BJ (cell line): ENCODE results near the gene KISS1. TPM values are rescaled to one million over a fixed set of nuclear protein-coding genes. Genes with fewer than 3 reads are reported as not detected.

Experiments used
- CTCF ChIA-PET: fragments of 350-600 bp; formaldehyde crosslinking; extraction: SDS; loops from one replicate; lab custom pipeline; 2021; ENCODE audit warnings: antibody characterized with exemption, inconsistent platforms; lab: Yijun Ruan, JAX
- POLR2A ChIA-PET: fragments of 300-600 bp; sonication (Branson Sonifier 250); formaldehyde crosslinking; extraction: SDS; loops from one replicate; lab custom pipeline; 2021; ENCODE audit warnings: antibody characterized with exemption; lab: Charles Lee
- DNase-seq: peaks from one replicate; pipeline ENCODE4 v3.0.0-alpha.2; 2011; ENCODE audit warnings: low read depth
- H3K27me3 ChIP-seq: 2 replicates; pipeline ENCODE4 v1.6.0; 2011; ENCODE audit warnings: low read length; ENCODE audit not compliant: control insufficient read depth, insufficient read depth
- H3K36me3 ChIP-seq: 2 replicates; pipeline ENCODE4 v1.5.1; 2011; ENCODE audit warnings: low read length; ENCODE audit not compliant: control insufficient read depth, insufficient read depth
- H3K4me3 ChIP-seq: 2 replicates; pipeline ENCODE4 v1.5.1; 2011; ENCODE audit warnings: low read depth, mild to moderate bottlenecking, control low read depth, low read length
- CTCF ChIP-seq: IDR thresholded peaks from 2 replicates; pipeline ENCODE4 v1.5.1; 2011; ENCODE audit warnings: low read depth, mild to moderate bottlenecking, control low read depth, inconsistent platforms, low read length, moderate library complexity; ENCODE audit not compliant: insufficient read depth
- polyA plus RNA-seq: library from polyadenylated mRNA; depleted of rRNA; stranded (reverse); fragments of >200 nt; gene quantifications from 2 replicates; pipeline ENCODE4 v1.2.3, GENCODE V29; 2011

KISS1 gene
- polyA plus RNA-seq, 1 experiment: 23.0 TPM

DNA sequence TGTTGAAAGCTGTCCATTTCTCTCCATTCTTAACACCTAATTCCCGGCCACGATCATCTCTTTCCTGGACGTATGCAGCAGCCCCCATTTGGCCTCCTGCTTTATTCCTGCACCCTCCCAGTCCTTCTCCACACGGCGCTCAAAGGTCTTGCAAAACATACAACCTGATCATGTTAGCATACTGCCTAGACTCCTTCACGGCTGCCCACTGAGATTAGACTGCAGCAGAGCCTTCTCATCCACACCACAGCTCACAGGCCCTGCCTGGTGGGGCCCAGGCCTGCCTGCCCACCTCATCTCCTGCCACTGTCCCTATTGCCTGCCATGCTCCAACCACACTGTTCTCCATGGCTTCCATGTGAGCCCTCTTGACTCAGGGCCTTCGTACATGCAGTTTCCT, 14.8 kb upstream of the KISS1 start:
- CTCF ChIA-PET: interaction anchor here (1.3 to 3.9 kb wide), 6 partner anchors 47 to 152 kb away, joined by 3 to 41 read pairs (median 6); partner anchors contain the start of gene PLEKHA6
- H3K4me3 ChIP-seq: no peak overlapping the region

GRCh38 chr1:204207136-204207616, 10.9 kb upstream of the KISS1 start:
- Histone ChIP-seq H3K27me3 (no peaks in the 10 kb centered on the region), H3K4me3 (no peak overlapping the region), H3K36me3 (no peaks in the 10 kb centered on the region)
- peak; percentile 98 for TF ChIP-seq CTCF
- POLR2A ChIA-PET: no interaction called here
- CTCF ChIA-PET: interaction anchor here (0.6 to 7.4 kb wide), 53 partner anchors 9 to 940 kb away, joined by 3 to 240 read pairs (median 6); partner anchors contain the start of genes ETNK2, GOLT1A, KISS1 and PIK3C2B
- no peak for DNase-seq

More for the DNA sequence above, 14.8 kb upstream of the KISS1 start:
- no peak for TF ChIP-seq CTCF
- H3K36me3 ChIP-seq: no peaks in the 10 kb centered on the region
- no peaks in the 10 kb centered on the region for H3K27me3 ChIP-seq
- POLR2A ChIA-PET: no interaction called here
- no peak for DNase-seq

GRCh38 chr1:204206121-204206520, 9.8 kb upstream of the KISS1 start:
- no peak for DNase-seq
- no peaks in the 10 kb centered on the region for H3K27me3 ChIP-seq

GRCh38 chr1:204205486-204205885, 9.2 kb upstream of the KISS1 start:
- ChIA-PET CTCF (interaction anchor here (0.7 to 7.4 kb wide), 22 partner anchors 8 to 345 kb away, joined by 3 to 240 read pairs (median 15); partner anchors contain the start of genes ETNK2, GOLT1A, KISS1 and PLEKHA6), POLR2A (no interaction called here)
- no peaks in the 10 kb centered on the region for H3K36me3 ChIP-seq
- no peak for DNase-seq
- no peak overlapping the region for H3K4me3 ChIP-seq
- TF ChIP-seq CTCF: no peak
- H3K27me3 ChIP-seq: no peaks in the 10 kb centered on the region

More at GRCh38 chr1:204206121-204206520, 9.8 kb upstream of the KISS1 start:
- TF ChIP-seq CTCF: peak; percentile 44
- Histone ChIP-seq H3K4me3 (no peak overlapping the region), H3K36me3 (no peaks in the 10 kb centered on the region)
- POLR2A ChIA-PET: interaction anchor here (0.6 kb wide), 1 partner anchor 18 kb away, joined by 3 read pairs; no protein-coding TSS in a partner anchor
- CTCF ChIA-PET: interaction anchor here (0.7 to 7.4 kb wide), 35 partner anchors 9 to 601 kb away, joined by 3 to 240 read pairs (median 6); partner anchors contain the start of genes ETNK2, GOLT1A, KISS1 and PLEKHA6

DNA sequence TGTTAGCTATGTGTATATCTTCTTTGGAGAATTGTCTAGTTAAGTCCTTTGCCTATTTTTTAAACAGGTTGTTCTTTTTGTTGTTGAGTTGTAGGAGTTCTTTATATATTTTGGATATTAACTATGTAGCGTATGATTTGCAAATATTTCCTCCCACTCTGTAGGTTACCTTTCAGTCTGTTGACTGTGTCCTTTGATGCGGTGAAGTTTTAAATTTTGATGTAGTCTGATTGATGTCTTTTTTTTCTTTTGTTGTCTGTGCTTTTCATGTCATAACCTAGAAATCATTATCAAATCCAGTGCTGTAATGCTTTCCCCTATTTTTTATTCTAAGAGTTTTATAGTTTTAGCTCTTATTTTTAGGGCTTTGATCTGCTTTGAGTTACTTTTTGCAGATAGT, 8.7 kb upstream of the KISS1 start:
- no peak for DNase-seq
- Histone ChIP-seq H3K4me3 (no peak overlapping the region), H3K27me3 (no peaks in the 10 kb centered on the region), H3K36me3 (no peaks in the 10 kb centered on the region)
- POLR2A ChIA-PET: interaction anchor here (0.6 kb wide), 1 partner anchor 129 kb away, joined by 3 read pairs; no protein-coding TSS in a partner anchor
- CTCF ChIA-PET: interaction anchor here (1.3 to 7.4 kb wide), 7 partner anchors 11 to 344 kb away, joined by 3 to 240 read pairs (median 30); partner anchors contain the start of genes GOLT1A, PLEKHA6, REN and SNRPE
- no peak for TF ChIP-seq CTCF
